C4-2B (cell line): Measurements from ENCODE around the gene GRID1.

Experiments
- H3K27ac ChIP-seq: fragments of 450-650 bp; 2 replicates; pipeline ENCODE4 v1.5.1; 2017
- CTCF ChIP-seq: fragments of 450-650 bp; conservative IDR thresholded peaks from 2 replicates; pipeline ENCODE4 v1.5.1; 2017; ENCODE audit warnings: mild to moderate bottlenecking
- ZFX ChIP-seq: fragments of 450-650 bp; IDR thresholded peaks from 2 replicates; pipeline ENCODE4 v1.6.1; 2017

The GRID1 gene

GRCh38 chr10:85995791-85996190 is 370.8 kb downstream of the GRID1 start:
- TF ChIP-seq CTCF (peak; percentile 44), ZFX (no peak)

GRCh38 chr10:85993840-85994507 is 372.6 kb downstream of the GRID1 start:
- TF ChIP-seq ZFX (no peak), CTCF (no peak)
- no peak overlapping the region for H3K27ac ChIP-seq

More at GRCh38 chr10:85995791-85996190, 370.8 kb downstream of the GRID1 start:
- no peak overlapping the region for H3K27ac ChIP-seq

- TF ChIP-seq CTCF (no peak), ZFX (no peak)
Observed at GRCh38 chr10:85993140-85993539, 373.5 kb downstream of the GRID1 start.

GRCh38 chr10:85992324-85992723 is 374.3 kb downstream of the GRID1 start:
- no peak overlapping the region for H3K27ac ChIP-seq
- no peak for TF ChIP-seq ZFX
- TF ChIP-seq CTCF = no peak

More at GRCh38 chr10:85993140-85993539, 373.5 kb downstream of the GRID1 start:
- H3K27ac ChIP-seq = no peak overlapping the region

GRCh38 chr10:85986777-85987176 is 379.8 kb downstream of the GRID1 start:
- no peak overlapping the region for H3K27ac ChIP-seq
- no peak for TF ChIP-seq ZFX
- no peak for TF ChIP-seq CTCF

- no peak overlapping the region for H3K27ac ChIP-seq
- TF ChIP-seq CTCF (no peak), ZFX (no peak)
Observed at GRCh38 chr10:85983051-85983450, 383.5 kb downstream of the GRID1 start.

GRCh38 chr10:85979598-85979997 is 387.0 kb downstream of the GRID1 start:
- no peak overlapping the region for H3K27ac ChIP-seq
- TF ChIP-seq CTCF (no peak), ZFX (no peak)
